OCI-LY3 (cell line): Measurements from ENCODE around the gene GRM2.

ENCODE experiments used
- EZH2phosphoT487 ChIP-seq: fragments of 200-600 bp; shearing (Covaris generic); IDR thresholded peaks from 2 replicates; pipeline ENCODE4 v1.6.1; 2018; ENCODE audit warnings: antibody characterized with exemption, mixed run types, low read depth
- TF ChIP-seq, protein P1 (sequence below): fragments of 200-600, 300-600 bp; sonication (generic); IDR thresholded peaks from 2 replicates; pipeline ENCODE4 v1.5.1; 2014; ENCODE audit warnings: antibody characterized with exemption, low read length, low read depth

DNA sequence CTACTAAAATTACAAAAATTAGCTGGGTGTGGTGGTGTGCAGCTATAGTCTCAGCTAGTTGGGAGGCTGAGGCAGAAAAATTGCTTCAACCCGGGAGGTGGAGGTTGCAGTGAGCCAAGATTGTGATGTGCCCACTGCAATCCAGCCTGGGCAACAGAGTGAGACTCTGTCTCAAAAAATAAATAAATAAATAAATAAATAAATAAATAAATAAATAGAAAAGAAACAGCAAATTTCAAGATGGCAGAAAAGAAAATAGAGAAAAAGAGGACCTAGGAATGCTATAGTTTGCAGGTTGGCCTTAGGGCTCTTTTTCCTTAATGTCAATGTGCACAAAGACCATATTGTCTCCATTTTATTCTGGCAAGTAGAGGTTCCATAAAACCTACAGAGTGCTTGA is 44.0 kb downstream of the GRM2 start:
- TF ChIP-seq, protein P1, sequence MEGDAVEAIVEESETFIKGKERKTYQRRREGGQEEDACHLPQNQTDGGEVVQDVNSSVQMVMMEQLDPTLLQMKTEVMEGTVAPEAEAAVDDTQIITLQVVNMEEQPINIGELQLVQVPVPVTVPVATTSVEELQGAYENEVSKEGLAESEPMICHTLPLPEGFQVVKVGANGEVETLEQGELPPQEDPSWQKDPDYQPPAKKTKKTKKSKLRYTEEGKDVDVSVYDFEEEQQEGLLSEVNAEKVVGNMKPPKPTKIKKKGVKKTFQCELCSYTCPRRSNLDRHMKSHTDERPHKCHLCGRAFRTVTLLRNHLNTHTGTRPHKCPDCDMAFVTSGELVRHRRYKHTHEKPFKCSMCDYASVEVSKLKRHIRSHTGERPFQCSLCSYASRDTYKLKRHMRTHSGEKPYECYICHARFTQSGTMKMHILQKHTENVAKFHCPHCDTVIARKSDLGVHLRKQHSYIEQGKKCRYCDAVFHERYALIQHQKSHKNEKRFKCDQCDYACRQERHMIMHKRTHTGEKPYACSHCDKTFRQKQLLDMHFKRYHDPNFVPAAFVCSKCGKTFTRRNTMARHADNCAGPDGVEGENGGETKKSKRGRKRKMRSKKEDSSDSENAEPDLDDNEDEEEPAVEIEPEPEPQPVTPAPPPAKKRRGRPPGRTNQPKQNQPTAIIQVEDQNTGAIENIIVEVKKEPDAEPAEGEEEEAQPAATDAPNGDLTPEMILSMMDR: no peak
- no peak for TF ChIP-seq EZH2phosphoT487
